Fibroblast of skin of left quadriceps (primary cell): ENCODE data around the gene KLF13.

ENCODE experiments used
- DNase-seq, 2 experiments: peaks; one replicate each; pipeline ENCODE4 v3.0.0-alpha.2; 2013; ENCODE audit warnings: low read depth in 2 of 2

Gene KLF13

GRCh38 chr15:31332020-31332680 is 5.5 kb downstream of the KLF13 start:
- no peak for DNase-seq

- DNase-seq = no peak
Measured at GRCh38 chr15:31332681-31333071, 6.0 kb downstream of the KLF13 start.

- DNase-seq = no peak
Measured at GRCh38 chr15:31333119-31333518, 6.5 kb downstream of the KLF13 start.

DNA sequence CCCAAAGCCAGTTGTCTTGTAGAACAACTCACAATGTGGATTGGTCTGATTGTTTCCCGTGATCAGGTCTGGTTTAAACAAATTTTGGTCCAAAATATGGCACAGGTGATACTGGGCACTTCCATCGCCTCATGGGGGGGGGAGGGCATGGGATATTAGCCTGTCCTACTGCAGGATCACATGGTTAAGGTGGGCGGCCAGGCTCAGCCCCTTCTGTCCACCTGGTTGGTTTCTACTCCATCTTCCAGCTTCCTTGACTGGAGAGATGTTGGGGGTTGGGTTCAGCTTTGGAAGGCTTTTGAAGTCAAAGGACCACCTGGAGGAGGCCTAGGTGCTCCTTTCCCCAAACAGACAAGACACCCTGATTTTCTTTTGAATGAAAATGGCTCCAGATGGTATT is 7.2 kb downstream of the KLF13 start:
- no peak for DNase-seq

- no peak for DNase-seq
Measured at GRCh38 chr15:31335989-31336592, 9.5 kb downstream of the KLF13 start.

- no peak for DNase-seq
Measured at GRCh38 chr15:31336593-31337295, 10.1 kb downstream of the KLF13 start.

- no peak for DNase-seq
Measured at GRCh38 chr15:31337352-31338031, 10.9 kb downstream of the KLF13 start.

GRCh38 chr15:31338318-31338878 is 11.8 kb downstream of the KLF13 start:
- DNase-seq = no peak

DNA sequence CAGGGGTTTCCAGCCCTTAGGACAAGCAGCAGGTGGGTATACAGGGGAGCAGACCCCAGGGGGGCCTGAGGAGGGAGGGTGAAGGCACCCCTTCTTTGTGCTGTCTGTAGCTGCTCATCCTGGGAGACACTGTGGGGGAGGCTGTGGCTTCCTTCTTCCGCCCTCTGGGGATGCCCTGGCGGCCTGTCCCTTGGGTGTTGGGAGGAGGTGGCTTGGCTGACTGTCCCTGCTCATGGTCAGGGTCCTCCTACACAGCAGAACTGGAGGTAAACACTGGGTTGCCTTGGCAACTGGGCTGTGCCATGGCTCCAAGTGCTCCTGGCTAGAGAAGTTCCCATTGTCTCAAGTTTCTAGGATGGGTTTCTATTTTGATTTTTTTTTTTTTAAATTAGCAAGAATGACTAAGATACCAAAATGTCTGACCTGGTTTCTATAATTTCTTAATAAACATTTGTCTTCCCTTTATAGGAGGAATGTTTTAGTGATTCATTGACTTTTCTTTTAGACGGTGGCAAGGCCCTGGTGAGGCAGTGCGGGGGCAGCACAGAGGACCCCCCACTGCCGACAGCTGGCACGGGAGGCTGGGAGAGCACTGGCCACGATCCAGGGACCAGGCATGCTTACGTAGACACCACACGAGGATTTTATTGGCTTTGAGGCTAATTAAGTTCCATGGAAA is 12.4 kb downstream of the KLF13 start:
- DNase-seq = no peak

GRCh38 chr15:31339558-31339895 is 12.9 kb downstream of the KLF13 start:
- no peak for DNase-seq

GRCh38 chr15:31340047-31340446 is 13.4 kb downstream of the KLF13 start:
- no peak for DNase-seq

DNA sequence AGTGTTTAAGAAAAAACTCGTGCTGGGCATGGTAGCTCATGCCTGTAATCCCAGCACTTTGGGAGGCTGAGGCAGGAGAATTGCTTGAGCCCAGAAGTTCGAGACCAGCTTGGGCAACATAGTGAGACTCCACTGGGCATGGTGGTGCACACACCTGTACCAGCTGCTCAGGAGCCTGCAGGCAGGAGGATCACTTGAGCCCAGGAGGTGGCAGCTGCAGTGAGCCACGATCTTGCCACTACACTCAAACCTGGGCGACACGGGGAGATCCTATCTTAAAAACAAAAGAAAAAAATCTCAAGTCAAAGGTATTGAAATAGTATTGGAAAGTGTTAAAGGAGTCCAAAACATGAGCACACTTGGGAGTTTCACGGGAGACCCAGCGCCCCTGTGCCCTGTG is 14.0 kb downstream of the KLF13 start:
- no peak for DNase-seq

DNA sequence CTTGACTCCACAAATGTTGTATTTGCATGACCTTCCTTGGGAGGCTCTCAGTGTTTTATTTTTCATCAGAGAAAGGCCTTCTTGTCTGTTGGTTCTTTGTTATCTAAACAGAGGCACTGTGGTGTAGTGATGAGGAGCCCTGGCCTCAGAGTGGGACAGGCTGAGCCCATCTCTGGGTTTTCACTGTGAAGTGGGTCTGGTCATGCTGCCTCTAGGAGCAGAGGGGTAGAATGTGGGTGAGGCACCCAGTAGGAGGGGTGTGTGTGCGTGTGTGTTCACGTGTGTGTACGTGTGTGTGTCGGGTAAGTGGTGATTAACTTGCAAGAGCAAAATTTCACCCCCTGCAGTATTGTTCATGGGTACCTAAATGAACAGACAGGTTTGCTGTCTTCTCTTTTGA is 14.4 kb downstream of the KLF13 start:
- DNase-seq = no peak

GRCh38 chr15:31341496-31342195 is 15.0 kb downstream of the KLF13 start:
- DNase-seq = no peak

DNA sequence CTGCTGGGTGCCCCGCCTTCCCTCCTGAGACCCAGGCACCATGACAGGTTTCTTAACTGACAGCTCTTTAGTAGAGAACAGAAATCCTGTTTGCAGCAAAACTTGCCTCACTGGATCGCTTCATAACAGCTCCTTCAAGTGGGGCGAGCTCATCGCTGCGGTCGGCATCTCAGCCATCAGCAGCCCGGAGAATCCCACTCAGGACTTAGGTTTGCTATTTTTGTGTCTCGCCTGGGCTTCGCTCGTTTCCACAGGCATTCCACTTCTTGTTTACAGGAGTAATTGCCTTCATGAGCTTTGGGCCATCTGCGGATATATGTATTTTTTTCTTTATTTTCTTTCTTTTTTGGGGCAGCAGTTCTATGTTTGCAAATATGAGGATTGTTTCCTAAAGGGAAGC is 15.7 kb downstream of the KLF13 start:
- DNase-seq = no peak

DNA sequence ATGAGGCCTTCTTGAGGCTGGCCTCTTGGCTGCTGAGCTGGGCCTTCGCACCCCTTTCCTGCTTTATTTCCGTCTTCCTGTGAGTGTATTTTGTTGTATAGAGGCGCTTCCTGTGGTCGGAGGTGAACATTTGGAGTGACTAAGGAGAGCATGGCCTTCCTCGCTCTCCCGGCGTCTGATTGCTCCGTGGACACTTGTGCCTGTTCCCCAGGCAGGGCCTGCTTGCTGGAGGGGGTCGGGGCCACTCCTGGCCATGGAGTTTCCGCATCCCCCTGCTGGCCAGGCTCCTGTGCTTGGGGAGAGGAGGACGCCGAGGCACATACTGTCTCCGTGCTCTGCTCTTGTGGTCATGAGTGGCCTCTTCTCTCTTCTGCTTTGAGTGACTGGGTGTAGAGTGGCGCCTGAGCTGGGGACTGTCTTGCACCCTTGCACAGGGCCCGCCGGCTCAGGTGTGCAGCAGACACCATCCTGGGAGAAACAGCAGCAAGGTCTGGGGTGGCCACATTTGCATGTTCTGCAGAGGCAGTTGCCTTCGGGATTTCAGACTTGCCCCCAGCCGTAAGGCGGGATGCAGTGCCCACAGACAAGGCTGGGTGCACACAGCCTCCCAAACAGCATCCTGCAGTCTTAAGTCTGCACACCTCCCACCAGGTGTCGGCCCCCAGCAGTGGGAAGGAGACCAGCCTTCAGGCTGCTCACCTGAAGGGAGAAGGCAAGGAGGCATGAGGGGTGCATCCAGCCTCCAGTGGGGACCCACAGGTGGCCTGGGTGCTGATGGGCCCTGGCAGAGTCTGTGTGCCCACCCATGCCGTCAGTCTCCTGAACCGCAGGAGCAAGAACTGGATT is 16.4 kb downstream of the KLF13 start:
- no peak for DNase-seq

DNA sequence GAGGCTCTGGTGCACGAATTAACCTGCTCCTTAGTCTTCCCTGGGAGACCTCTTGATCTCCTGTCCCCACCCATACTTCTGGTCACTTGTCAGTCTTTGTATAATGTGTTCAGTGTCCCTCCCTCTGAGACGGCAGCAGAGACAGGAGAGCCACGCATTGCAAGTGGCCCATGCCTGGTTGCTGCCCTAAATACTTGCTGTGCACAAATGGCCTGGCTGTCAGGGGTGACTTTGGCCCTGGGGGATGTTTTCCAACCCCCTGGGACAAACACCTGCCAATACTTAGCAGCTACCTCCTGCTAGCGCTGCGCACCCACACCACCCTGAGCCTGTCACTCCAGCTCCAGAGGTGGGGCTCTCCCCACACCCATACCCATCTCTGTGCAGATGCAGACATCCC is 17.2 kb downstream of the KLF13 start:
- no peak for DNase-seq

DNA sequence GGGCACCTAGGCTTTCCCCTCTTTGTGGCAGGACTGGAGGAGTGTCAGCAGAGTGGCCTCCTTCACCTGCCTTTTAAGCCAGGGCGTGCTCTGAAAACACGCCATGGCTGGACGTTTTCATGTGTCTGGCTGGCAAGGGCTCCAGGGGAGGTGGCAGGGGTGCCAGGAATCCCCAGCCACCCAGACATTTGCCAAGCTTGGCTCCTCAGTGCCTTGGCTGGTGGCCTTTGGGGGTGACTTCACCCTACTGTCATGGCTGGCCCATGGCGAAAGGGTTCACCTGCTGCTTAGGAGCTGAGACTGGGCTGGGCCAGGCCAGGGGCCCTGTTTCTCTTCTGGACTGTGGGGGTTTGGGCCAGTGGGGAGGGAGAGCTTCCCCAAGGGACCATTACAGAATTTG is 17.6 kb downstream of the KLF13 start:
- DNase-seq = no peak

DNA sequence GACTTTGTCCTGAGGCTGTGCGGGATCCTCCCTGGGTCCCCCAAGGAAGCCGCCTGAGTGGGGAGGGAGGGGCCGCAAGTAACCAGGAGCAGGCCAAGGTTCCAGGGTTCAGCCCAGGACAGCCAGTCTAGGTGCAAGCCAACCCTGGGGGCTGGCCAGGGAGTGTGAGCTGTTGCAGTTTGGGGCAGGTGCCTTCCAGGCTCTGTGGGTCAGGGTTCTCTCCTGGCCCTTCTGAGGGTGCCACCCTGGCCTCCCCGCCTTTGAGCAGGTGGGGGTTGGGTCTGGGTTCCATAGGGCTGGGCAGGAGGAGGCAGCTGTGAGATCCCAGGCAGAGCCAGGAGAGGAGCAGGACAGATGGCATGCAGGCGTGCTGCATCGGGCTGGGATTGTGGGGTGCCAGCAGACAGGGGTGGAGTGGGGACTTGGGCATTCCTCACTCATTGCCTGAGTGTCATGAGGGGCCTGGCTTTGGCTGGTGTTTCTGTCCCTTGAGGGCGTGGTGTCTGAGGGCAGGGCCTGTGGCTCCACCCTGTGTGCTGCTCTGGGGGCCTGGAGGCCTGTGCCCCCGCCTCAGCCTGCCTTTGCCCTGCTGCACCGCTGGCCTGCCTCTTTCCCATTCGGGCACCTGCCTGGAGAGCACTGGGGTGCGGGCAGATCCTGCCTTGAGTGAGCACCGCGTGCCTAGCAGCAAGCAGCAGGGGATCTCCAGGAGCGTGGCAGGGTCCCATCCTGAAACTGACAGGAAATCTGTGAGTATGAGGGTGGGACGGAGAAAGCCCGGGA is 18.4 kb downstream of the KLF13 start:
- no peak for DNase-seq
